NCI-H69 (cell line): ENCODE measurements around the gene SMARCA1.

ENCODE experiments used
- DNase-seq: peaks from one replicate; lab custom pipeline; 2025; lab: John Stamatoyannopoulos, UW

Gene SMARCA1

GRCh38 chrX:129452523-129452922, 70.8 kb downstream of the SMARCA1 start:
- DNase-seq = no peak

GRCh38 chrX:129450123-129450522, 73.2 kb downstream of the SMARCA1 start:
- DNase-seq = no peak

GRCh38 chrX:129449148-129449547, 74.1 kb downstream of the SMARCA1 start:
- DNase-seq = no peak

GRCh38 chrX:129445436-129445835, 77.9 kb downstream of the SMARCA1 start:
- DNase-seq = no peak

- no peak for DNase-seq
Observed at GRCh38 chrX:129433945-129434344, 89.3 kb downstream of the SMARCA1 start.

- peak; percentile 1 for DNase-seq
Observed at GRCh38 chrX:129433461-129433860, 89.8 kb downstream of the SMARCA1 start.

- no peak for DNase-seq
Observed at GRCh38 chrX:129427267-129427666, 96.0 kb downstream of the SMARCA1 start.

GRCh38 chrX:129423191-129423590, 100.1 kb downstream of the SMARCA1 start:
- no peak for DNase-seq

GRCh38 chrX:129404670-129405008, 118.7 kb downstream of the SMARCA1 start:
- no peak for DNase-seq

- DNase-seq = no peak
Observed at GRCh38 chrX:129403974-129404669, 119.2 kb downstream of the SMARCA1 start.
